CD14-positive monocyte (primary cell): ENCODE measurements around the gene DDO. TPM values are rescaled to one million over a fixed set of nuclear protein-coding genes. Genes with fewer than 3 reads are reported as not detected.

ENCODE experiments used
- DNase-seq, 3 donors: peaks; one replicate each; pipeline ENCODE4 v3.0.0-alpha.2; 2011 to 2022
- H2AFZ ChIP-seq: 2 replicates; pipeline ENCODE4 v1.6.0; 2012; ENCODE audit warnings: mild to moderate bottlenecking, low read depth, low read length, inconsistent platforms; ENCODE audit not compliant: insufficient read depth, poor library complexity, severe bottlenecking
- H3K27ac ChIP-seq, 2 donors: 1 replicate in 1 of 2; 2 replicates in 1 of 2; pipeline ENCODE4 v1.5.1; 2012 to 2013; ENCODE audit warnings: low read length in 2 of 2, control low read depth in 1 of 2, inconsistent platforms in 1 of 2, low read depth in 1 of 2, mild to moderate bottlenecking in 1 of 2
- H3K27me3 ChIP-seq, 2 donors: one replicate each; pipeline versions ENCODE4 v1.6.0 to v1.6.1; 2011 to 2013; ENCODE audit warnings: low read length in 2 of 2; ENCODE audit not compliant: control insufficient read depth in 2 of 2, insufficient read depth in 2 of 2
- H3K36me3 ChIP-seq, 2 donors: replicated peaks in 1 of 2; 1 replicate in 1 of 2; 2 replicates in 1 of 2; pipeline versions ENCODE4 v1.5.1 to v1.6.1; 2012 to 2013; ENCODE audit warnings: low read length in 2 of 2, control low read depth in 1 of 2, inconsistent platforms in 1 of 2, mild to moderate bottlenecking in 1 of 2; ENCODE audit not compliant: insufficient read depth in 2 of 2, control insufficient read depth in 1 of 2
- H3K4me1 ChIP-seq, 2 donors: 1 replicate in 1 of 2; 2 replicates in 1 of 2; pipeline versions ENCODE4 v1.5.1 to v1.6.1; 2012 to 2013; ENCODE audit warnings: low read length in 2 of 2, control low read depth in 1 of 2, inconsistent platforms in 1 of 2, mild to moderate bottlenecking in 1 of 2, moderate library complexity in 1 of 2; ENCODE audit not compliant: insufficient read depth in 2 of 2, control insufficient read depth in 1 of 2
- H3K4me2 ChIP-seq: replicated peaks from 2 replicates; pipeline ENCODE3; 2012; ENCODE audit warnings: low read length, moderate library complexity, mild to moderate bottlenecking; ENCODE audit not compliant: poor library complexity, severe bottlenecking; ENCODE audit errors: extremely low read depth
- H3K4me3 ChIP-seq, 3 experiments: fragments of 200-600 bp in 1 of 3; sonication (generic) in 1 of 3; replicated peaks in 1 of 3; 1 replicate in 2 of 3; 2 replicates in 1 of 3; pipeline ENCODE4 v1.5.1; 2011 to 2013; ENCODE audit warnings: low read length in 3 of 3, mild to moderate bottlenecking in 3 of 3, control low read depth in 2 of 3, low read depth in 2 of 3, inconsistent platforms in 1 of 3, moderate library complexity in 1 of 3
- H3K79me2 ChIP-seq: 2 replicates; pipeline ENCODE4 v1.6.0; 2012; ENCODE audit warnings: mild to moderate bottlenecking, control low read depth, inconsistent platforms, low read length, moderate library complexity; ENCODE audit not compliant: insufficient read depth
- H3K9ac ChIP-seq: 2 replicates; pipeline ENCODE4 v1.6.0; 2017; ENCODE audit warnings: low read length, mild to moderate bottlenecking; ENCODE audit not compliant: insufficient read depth, poor library complexity, severe bottlenecking
- H3K9me3 ChIP-seq, 2 donors: replicated peaks in 1 of 2; 1 replicate in 1 of 2; 2 replicates in 1 of 2; pipeline versions ENCODE4 v1.5.1 to v1.6.1; 2012 to 2013; ENCODE audit warnings: low read length in 2 of 2, control low read depth in 1 of 2; ENCODE audit not compliant: control insufficient read depth in 1 of 2, insufficient read depth in 1 of 2
- H4K20me1 ChIP-seq: 2 replicates; pipeline ENCODE4 v1.6.0; 2012; ENCODE audit warnings: mild to moderate bottlenecking, low read length, control low read depth, moderate library complexity; ENCODE audit not compliant: insufficient read depth
- H3K27ac Mint-ChIP-seq, 7 donors: one replicate each; pipeline ENCODE4 v1.8.0; 2020; ENCODE audit warnings: mild to moderate bottlenecking in 7 of 7, mixed read lengths in 7 of 7, moderate library complexity in 6 of 7, inconsistent platforms in 2 of 7
- H3K27me3 Mint-ChIP-seq, 3 donors: one replicate each; pipeline ENCODE4 v1.8.0; 2021 to 2022; ENCODE audit warnings: low read depth in 3 of 3, mild to moderate bottlenecking in 3 of 3, mixed read lengths in 3 of 3, moderate library complexity in 3 of 3, inconsistent platforms in 1 of 3
- H3K36me3 Mint-ChIP-seq, 2 donors: one replicate each; pipeline ENCODE4 v1.8.0; 2020; ENCODE audit warnings: mixed read lengths in 2 of 2, inconsistent platforms in 1 of 2, mild to moderate bottlenecking in 1 of 2
- H3K4me1 Mint-ChIP-seq: one replicate; pipeline ENCODE4 v1.8.0; 2020; ENCODE audit warnings: mild to moderate bottlenecking, mixed read lengths
- H3K4me3 Mint-ChIP-seq, 2 donors: one replicate each; pipeline ENCODE4 v1.8.0; 2020; ENCODE audit warnings: mild to moderate bottlenecking in 2 of 2, mixed read lengths in 2 of 2, moderate library complexity in 1 of 2
- H3K9me3 Mint-ChIP-seq, 7 donors: one replicate each; pipeline ENCODE4 v1.8.0; 2020 to 2022; ENCODE audit warnings: mixed read lengths in 7 of 7, mild to moderate bottlenecking in 6 of 7, moderate library complexity in 6 of 7, inconsistent platforms in 2 of 7
- WGBS: methylation state at CpG from one replicate; pipeline ENCODE4 v1.1.5; 2013; ENCODE audit warnings: missing lambda C conversion rate; ENCODE audit not compliant: insufficient coverage; 5-methylcytosine and 5-hydroxymethylcytosine counted together
- intact Hi-C, 2 donors: fragments of 100-400 bp; cut with micrococcal nuclease; formaldehyde crosslinking; loops; one replicate each; pipeline versions ENCODE4 v1.15.0 to v1.15.1; 2023
- polyA plus RNA-seq, 3 donors: library from polyadenylated mRNA; depleted of rRNA in 1 of 3; unstranded in 2 of 3; stranded (reverse) in 1 of 3; fragments of 300-500 nt in 2 of 3; fragments of >200 nt in 1 of 3; fragmentation: Illumina TruSeq in 2 of 3; gene quantifications; 1 replicate in 2 of 3; 2 replicates in 1 of 3; pipeline ENCODE4 v1.2.3, GENCODE V29; 2012 to 2021
- TF ChIP-seq, protein P1 (sequence below): fragments of 200-600 bp; IDR thresholded peaks from one replicate; pipeline ENCODE4 v1.8.0; 2022; ENCODE audit warnings: antibody characterized with exemption, mild to moderate bottlenecking

The DDO gene
- polyA plus RNA-seq, 3 donors: 0.24 to 2.2 (median 0.95) TPM

DNA sequence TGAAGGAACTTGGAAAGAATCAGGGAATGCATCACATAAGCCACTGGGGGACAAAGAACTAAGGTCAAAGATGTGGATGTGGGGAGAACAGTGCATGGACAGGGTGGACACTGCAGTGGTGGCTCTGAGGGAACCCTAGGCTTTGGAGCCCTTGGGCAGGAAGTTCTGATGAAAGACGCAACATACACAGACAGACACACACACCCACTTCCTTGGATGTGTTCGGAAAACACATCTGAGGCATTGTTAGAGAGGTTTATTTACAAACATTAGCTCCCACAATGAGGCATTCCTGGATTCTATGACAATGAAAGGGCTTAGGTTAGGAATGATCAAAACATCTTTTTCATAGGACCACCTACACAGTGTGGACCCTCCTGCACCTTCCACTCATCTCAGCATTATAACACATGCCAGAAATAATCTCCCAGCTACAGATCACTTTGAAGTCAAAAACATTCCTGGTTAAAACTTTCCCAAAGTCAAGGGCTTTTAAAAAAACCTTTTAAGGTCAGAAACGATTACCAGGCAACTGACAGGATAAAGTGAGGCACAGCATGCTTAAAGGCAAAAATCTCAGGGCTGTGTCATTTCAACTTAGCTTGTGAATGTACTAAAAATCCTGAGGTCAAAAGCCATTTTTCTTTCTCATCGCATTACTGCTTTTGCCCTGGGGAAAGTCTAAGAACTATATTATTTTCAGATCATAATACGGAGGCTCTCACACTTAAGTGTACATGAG is 50.8 kb downstream of the DDO start:
- H3K4me3 ChIP-seq: no peak overlapping the region
- Mint-ChIP-seq H3K27me3 (peaks cover 19 to 21% (median 20%) of the 10 kb centered on the region in 3 donors), H3K27ac (no peak overlapping the region), H3K4me1 (no peaks in the 10 kb centered on the region), H3K4me3 (no peak overlapping the region), H3K9me3 (peaks cover 0 to 6% (median 0%) of the 10 kb centered on the region in 7 donors), H3K36me3 (no peaks in the 10 kb centered on the region)
- no peak for DNase-seq
- no peak overlapping the region for H3K4me2 ChIP-seq
- no peaks in the 10 kb centered on the region for H3K36me3 ChIP-seq
- H3K9ac ChIP-seq: no peak overlapping the region
- H2AFZ ChIP-seq: no peak overlapping the region
- H3K27me3 ChIP-seq: peaks cover 16% of the 10 kb centered on the region in 2 donors
- intact Hi-C loops: no loop called here
- H4K20me1 ChIP-seq: no peaks in the 10 kb centered on the region
- no peaks in the 10 kb centered on the region for H3K9me3 ChIP-seq
- 100% methylated on average over 1 of the region's 5 CpGs for WGBS
- TF ChIP-seq, protein P1, sequence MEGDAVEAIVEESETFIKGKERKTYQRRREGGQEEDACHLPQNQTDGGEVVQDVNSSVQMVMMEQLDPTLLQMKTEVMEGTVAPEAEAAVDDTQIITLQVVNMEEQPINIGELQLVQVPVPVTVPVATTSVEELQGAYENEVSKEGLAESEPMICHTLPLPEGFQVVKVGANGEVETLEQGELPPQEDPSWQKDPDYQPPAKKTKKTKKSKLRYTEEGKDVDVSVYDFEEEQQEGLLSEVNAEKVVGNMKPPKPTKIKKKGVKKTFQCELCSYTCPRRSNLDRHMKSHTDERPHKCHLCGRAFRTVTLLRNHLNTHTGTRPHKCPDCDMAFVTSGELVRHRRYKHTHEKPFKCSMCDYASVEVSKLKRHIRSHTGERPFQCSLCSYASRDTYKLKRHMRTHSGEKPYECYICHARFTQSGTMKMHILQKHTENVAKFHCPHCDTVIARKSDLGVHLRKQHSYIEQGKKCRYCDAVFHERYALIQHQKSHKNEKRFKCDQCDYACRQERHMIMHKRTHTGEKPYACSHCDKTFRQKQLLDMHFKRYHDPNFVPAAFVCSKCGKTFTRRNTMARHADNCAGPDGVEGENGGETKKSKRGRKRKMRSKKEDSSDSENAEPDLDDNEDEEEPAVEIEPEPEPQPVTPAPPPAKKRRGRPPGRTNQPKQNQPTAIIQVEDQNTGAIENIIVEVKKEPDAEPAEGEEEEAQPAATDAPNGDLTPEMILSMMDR: no peak
- H3K79me2 ChIP-seq: no peaks in the 10 kb centered on the region
- H3K27ac ChIP-seq: no peak overlapping the region
- H3K4me1 ChIP-seq: no peaks in the 10 kb centered on the region

DNA sequence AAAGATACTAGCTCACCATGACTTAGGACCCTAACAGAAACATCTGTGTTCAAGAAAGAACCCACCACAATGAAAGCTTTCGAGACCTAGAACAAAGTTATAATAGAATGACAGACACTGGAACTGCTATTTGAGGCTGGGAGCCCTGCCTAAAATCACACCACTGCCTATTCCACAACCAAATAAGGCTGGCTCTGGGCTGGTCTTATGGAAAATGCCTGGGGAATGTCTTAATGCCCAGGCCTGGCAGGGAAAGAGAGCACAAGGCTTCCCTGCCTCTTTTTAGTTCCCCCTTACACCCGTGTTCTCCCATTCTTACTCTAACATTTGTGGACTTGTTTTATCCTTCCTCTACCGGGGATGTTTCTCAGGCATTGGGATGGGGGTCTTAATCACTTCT is 51.6 kb downstream of the DDO start:
- intact Hi-C loops: no loop called here
- peaks cover 0 to 5% of the 10 kb centered on the region in 2 donors for H3K9me3 ChIP-seq
- Mint-ChIP-seq H3K27me3 (peaks cover 21 to 27% (median 27%) of the 10 kb centered on the region in 3 donors), H3K27ac (no peak overlapping the region), H3K4me3 (no peak overlapping the region), H3K36me3 (peaks cover 0 to 3% of the 10 kb centered on the region in 2 donors), H3K4me1 (peaks cover 3% of the 10 kb centered on the region), H3K9me3 (peaks cover 0 to 6% (median 4%) of the 10 kb centered on the region in 7 donors)
- H2AFZ ChIP-seq: no peak overlapping the region
- no peak overlapping the region for H3K9ac ChIP-seq
- no peaks in the 10 kb centered on the region for H3K4me1 ChIP-seq
- no peak overlapping the region for H3K4me3 ChIP-seq
- H3K36me3 ChIP-seq: no peaks in the 10 kb centered on the region
- no peak overlapping the region for H3K27ac ChIP-seq
- H3K4me2 ChIP-seq: no peak overlapping the region
- H3K79me2 ChIP-seq: no peaks in the 10 kb centered on the region
- no CpG with 5 or more reads among the region's 3 CpGs for WGBS
- TF ChIP-seq, protein P1: no peak
- H3K27me3 ChIP-seq: peaks cover 24% of the 10 kb centered on the region in 2 donors
- no peak for DNase-seq
- no peaks in the 10 kb centered on the region for H4K20me1 ChIP-seq
